Measurements from ENCODE around the gene RYK.

The RYK gene

GRCh38 chr3:134291319-134292254 is 40.9 kb upstream of the RYK start:
- TF ChIP-seq, protein P1, sequence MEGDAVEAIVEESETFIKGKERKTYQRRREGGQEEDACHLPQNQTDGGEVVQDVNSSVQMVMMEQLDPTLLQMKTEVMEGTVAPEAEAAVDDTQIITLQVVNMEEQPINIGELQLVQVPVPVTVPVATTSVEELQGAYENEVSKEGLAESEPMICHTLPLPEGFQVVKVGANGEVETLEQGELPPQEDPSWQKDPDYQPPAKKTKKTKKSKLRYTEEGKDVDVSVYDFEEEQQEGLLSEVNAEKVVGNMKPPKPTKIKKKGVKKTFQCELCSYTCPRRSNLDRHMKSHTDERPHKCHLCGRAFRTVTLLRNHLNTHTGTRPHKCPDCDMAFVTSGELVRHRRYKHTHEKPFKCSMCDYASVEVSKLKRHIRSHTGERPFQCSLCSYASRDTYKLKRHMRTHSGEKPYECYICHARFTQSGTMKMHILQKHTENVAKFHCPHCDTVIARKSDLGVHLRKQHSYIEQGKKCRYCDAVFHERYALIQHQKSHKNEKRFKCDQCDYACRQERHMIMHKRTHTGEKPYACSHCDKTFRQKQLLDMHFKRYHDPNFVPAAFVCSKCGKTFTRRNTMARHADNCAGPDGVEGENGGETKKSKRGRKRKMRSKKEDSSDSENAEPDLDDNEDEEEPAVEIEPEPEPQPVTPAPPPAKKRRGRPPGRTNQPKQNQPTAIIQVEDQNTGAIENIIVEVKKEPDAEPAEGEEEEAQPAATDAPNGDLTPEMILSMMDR (IDR thresholded peaks at IDR 0.05), result no peak

DNA sequence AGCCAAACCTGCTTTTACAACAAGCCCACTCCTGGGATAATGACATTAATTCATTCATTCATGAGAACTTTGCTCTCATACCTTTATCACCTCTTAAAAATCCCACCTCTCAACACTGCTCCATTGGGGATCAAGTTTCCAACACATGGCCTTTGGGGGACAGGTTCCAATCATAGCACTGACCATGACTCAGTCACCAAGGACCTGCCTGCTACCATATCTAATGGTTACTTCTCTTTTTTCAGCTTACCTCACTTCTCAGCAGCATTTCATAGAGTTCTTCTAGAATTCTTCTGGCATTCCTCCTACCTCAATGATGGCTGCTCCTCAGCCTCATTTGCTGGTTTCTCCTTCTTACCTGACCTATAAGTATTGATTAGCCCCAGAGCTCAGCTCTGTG is 36.9 kb upstream of the RYK start:
- TF ChIP-seq, protein P1 (IDR thresholded peaks at IDR 0.05), result no peak

- TF ChIP-seq, protein P1 (IDR thresholded peaks at IDR 0.05), result no peak
These were observed 33.8 kb upstream of the RYK start for GRCh38 chr3:134284438-134284837.

- TF ChIP-seq, protein P1 (IDR thresholded peaks at IDR 0.05), result no peak
These were observed 32.0 kb upstream of the RYK start for GRCh38 chr3:134282659-134283047.

DNA sequence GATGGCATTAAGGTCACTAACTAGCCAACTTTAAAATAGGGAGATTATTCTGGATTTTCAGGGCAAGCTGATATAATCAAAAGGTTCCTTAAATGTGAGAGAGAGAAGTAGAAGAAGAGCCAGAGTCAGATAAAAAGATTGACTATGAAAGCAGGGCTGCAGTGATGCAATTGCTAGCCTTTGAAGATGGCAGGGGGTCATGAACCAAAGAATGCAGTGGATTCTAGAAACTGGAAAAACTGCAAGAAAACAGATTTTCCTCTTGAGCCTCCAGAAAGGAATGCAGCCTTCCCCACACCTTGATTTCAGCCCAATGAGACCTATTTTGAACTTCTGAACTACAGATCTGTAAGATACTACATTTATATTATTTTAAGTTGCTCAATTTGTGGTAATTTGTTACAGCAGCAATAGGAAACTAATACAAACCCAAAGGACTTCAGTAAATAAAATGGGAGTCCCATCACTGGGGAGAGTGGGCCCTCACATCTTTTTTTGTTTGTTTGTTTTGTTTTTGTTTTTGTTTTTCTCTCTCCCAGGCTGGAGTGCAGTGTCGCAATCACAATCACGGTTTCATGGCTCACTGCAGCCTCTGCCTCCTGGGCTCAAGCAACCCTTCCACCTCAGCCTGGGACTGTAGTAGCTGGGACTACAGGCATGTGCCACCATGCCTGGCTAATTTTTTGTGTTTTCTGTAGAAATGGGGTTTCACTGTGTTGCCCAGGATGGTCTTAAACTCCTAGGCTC is 31.4 kb upstream of the RYK start:
- TF ChIP-seq, protein P1 (IDR thresholded peaks at IDR 0.05), result no peak

DNA sequence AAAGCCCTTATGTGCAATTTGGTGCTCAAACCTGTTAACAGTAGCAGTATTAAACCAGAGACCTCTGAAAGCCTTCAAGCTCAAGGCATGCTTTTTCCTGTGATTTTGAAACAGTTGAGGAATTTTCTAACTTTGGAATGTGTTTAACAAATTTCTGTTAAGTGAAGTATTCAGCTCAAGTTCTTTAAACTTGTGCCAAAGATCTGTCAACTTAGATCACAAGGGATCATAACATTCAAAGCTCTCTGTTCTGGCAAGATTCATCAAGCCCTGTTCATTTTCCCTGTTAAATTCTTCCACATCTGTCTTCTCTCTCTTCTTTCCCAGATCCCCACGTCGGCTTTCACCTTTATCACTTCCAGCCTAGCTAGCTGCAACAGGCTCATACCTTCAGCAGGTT is 28.8 kb upstream of the RYK start:
- TF ChIP-seq, protein P1 (IDR thresholded peaks at IDR 0.05), result no peak

- TF ChIP-seq, protein P1 (IDR thresholded peaks at IDR 0.05), result no peak
These were observed 26.5 kb upstream of the RYK start for GRCh38 chr3:134277066-134277660.
